Endothelial cell of umbilical vein (primary cell): ENCODE data around the gene DMRTC2. TPM values are rescaled to one million over a fixed set of nuclear protein-coding genes. Genes with fewer than 3 reads are reported as not detected.

Experiments used
- BruUV-seq: library from RNA; stranded (reverse); fragments of 400-500 nt; replicated peaks from 2 replicates; lab custom pipeline; 2021; lab: Mats Ljungman, UMichigan
- CTCF ChIA-PET: fragments of 300-600, 350-600 bp; sonication (Branson Sonifier 250); formaldehyde crosslinking; loops from one replicate; lab custom pipeline; 2021; ENCODE audit warnings: antibody characterized with exemption, inconsistent platforms; lab: Charles Lee
- POLR2A ChIA-PET: fragments of 300-600, 350-600 bp; sonication (Branson Sonifier 250); formaldehyde crosslinking; loops from one replicate; lab custom pipeline; 2021; ENCODE audit warnings: antibody characterized with exemption, inconsistent platforms; lab: Charles Lee
- DNase-seq: peaks from one replicate; pipeline ENCODE4 v3.0.0-alpha.2; 2011; ENCODE audit warnings: low read depth, low spot score
- FAIRE-seq: peaks from 2 replicates; lab custom pipeline; 2011; peaks lifted over from hg19 to GRCh38; lab: Jason Lieb, UNC
- H2AFZ ChIP-seq: 2 replicates; pipeline ENCODE4 v1.6.0; 2012; ENCODE audit warnings: low read depth, low read length, control low read depth, inconsistent platforms
- H3K27ac ChIP-seq: 2 replicates; pipeline ENCODE4 v1.5.1; 2011; ENCODE audit warnings: low read depth, mild to moderate bottlenecking, control low read depth, low read length, moderate library complexity; ENCODE audit not compliant: insufficient read depth
- H3K27me3 ChIP-seq, 2 experiments: 2 replicates each; pipeline versions ENCODE4 v1.6.0 to v1.6.1; 2011; ENCODE audit warnings: low read length in 2 of 2, mixed read lengths in 1 of 2; ENCODE audit not compliant: control insufficient read depth in 2 of 2, insufficient read depth in 2 of 2
- H3K36me3 ChIP-seq, 2 experiments: 2 replicates in 1 of 2; 3 replicates in 1 of 2; pipeline ENCODE4 v1.5.1; 2011; ENCODE audit warnings: low read length in 2 of 2, mild to moderate bottlenecking in 1 of 2, moderate library complexity in 1 of 2; ENCODE audit not compliant: control insufficient read depth in 2 of 2, insufficient read depth in 2 of 2; ENCODE audit errors: extremely low read depth in 1 of 2
- H3K4me1 ChIP-seq: 3 replicates; pipeline ENCODE4 v1.5.1; 2011; ENCODE audit warnings: mild to moderate bottlenecking, low read length; ENCODE audit not compliant: control insufficient read depth, insufficient read depth; ENCODE audit errors: extremely low read depth
- H3K4me2 ChIP-seq: 2 replicates; pipeline ENCODE4 v1.6.1; 2011; ENCODE audit warnings: low read length, control low read depth, mixed read lengths; ENCODE audit not compliant: insufficient read depth
- H3K4me3 ChIP-seq, 3 experiments: fragments of 200-600 bp in 1 of 3; sonication (generic), shearing (Covaris generic) in 1 of 3; replicated peaks in 1 of 3; 2 replicates each; pipeline ENCODE4 v1.5.1; 2011 to 2016; ENCODE audit warnings: control low read depth in 3 of 3, low read length in 3 of 3, mild to moderate bottlenecking in 2 of 3, inconsistent platforms in 1 of 3, low read depth in 1 of 3, moderate library complexity in 1 of 3; ENCODE audit not compliant: insufficient read depth in 1 of 3
- H3K79me2 ChIP-seq: 2 replicates; pipeline ENCODE4 v1.6.0; 2012; ENCODE audit warnings: low read length, inconsistent platforms; ENCODE audit not compliant: control insufficient read depth, insufficient read depth
- H3K9ac ChIP-seq: replicated peaks from 2 replicates; pipeline ENCODE3; 2011; ENCODE audit warnings: low read length, control low read depth; ENCODE audit not compliant: insufficient read depth; ENCODE audit errors: extremely low read depth
- H3K9me1 ChIP-seq: replicated peaks from 3 replicates; pipeline ENCODE4 v1.6.0; 2011; ENCODE audit warnings: mild to moderate bottlenecking, low read length; ENCODE audit not compliant: control insufficient read depth, insufficient read depth; ENCODE audit errors: extremely low read depth
- H3K9me3 ChIP-seq: replicated peaks from 2 replicates; pipeline ENCODE4 v1.5.1; 2012; ENCODE audit warnings: low read length, inconsistent platforms; ENCODE audit not compliant: control insufficient read depth, insufficient read depth
- H4K20me1 ChIP-seq: replicated peaks from 2 replicates; pipeline ENCODE3; 2011; ENCODE audit warnings: mild to moderate bottlenecking, low read length; ENCODE audit not compliant: control insufficient read depth, insufficient read depth; ENCODE audit errors: extremely low read depth
- CTCF ChIP-seq, 2 donors: IDR thresholded peaks; 1 replicate in 1 of 2; 2 replicates in 1 of 2; pipeline ENCODE4 v1.5.1; 2011; ENCODE audit warnings: low read length in 2 of 2, mild to moderate bottlenecking in 2 of 2, moderate library complexity in 2 of 2, control low read depth in 1 of 2, inconsistent platforms in 1 of 2, low read depth in 1 of 2; ENCODE audit not compliant: insufficient read depth in 1 of 2; ENCODE audit errors: extremely low read depth in 1 of 2
- EZH2 ChIP-seq: IDR thresholded peaks from 2 replicates; pipeline ENCODE4 v1.6.1; 2012; ENCODE audit warnings: borderline replicate concordance, low read depth, mild to moderate bottlenecking, moderate library complexity, low read length, inconsistent platforms; ENCODE audit not compliant: severe bottlenecking
- FOS ChIP-seq: IDR thresholded peaks from 2 replicates; pipeline ENCODE4 v1.6.1; 2011; ENCODE audit warnings: mild to moderate bottlenecking, low read length, moderate library complexity, borderline replicate concordance; ENCODE audit not compliant: insufficient read depth
- GATA2 ChIP-seq: IDR thresholded peaks from 2 replicates; pipeline ENCODE4 v1.7.0; 2011; ENCODE audit warnings: low read depth, mild to moderate bottlenecking, moderate library complexity, mixed read lengths, low read length; ENCODE audit not compliant: insufficient read length, insufficient read depth
- JUN ChIP-seq: IDR thresholded peaks from 2 replicates; pipeline ENCODE4 v1.6.1; 2011; ENCODE audit warnings: borderline replicate concordance, low read depth; ENCODE audit not compliant: insufficient read length, insufficient read depth
- MAX ChIP-seq: IDR thresholded peaks from 2 replicates; pipeline ENCODE4 v1.6.1; 2011; ENCODE audit not compliant: insufficient read depth, insufficient read length
- MYC ChIP-seq: IDR thresholded peaks from one replicate; pipeline ENCODE4 v1.6.1; 2011; ENCODE audit warnings: mild to moderate bottlenecking, low read depth, low read length
- POLR2A ChIP-seq: IDR thresholded peaks from 2 replicates; pipeline ENCODE4 v1.6.1; 2012; ENCODE audit warnings: low read depth, mild to moderate bottlenecking, control low read depth, low read length
- POLR2AphosphoS5 ChIP-seq: IDR thresholded peaks from 2 replicates; pipeline ENCODE4 v1.6.1; 2012; ENCODE audit warnings: low read depth, mild to moderate bottlenecking, control low read depth, low read length, moderate library complexity; ENCODE audit not compliant: insufficient read depth
- dilution Hi-C: fragments of 300-500 bp; cut with MboI; formaldehyde crosslinking; loops from one replicate; pipeline ENCODE4 v1.15.0; 2019; ENCODE audit warnings: low sequenced_read_pairs; ENCODE audit not compliant: extremely low pct_ligation_motif_present
- intact Hi-C: fragments of 100-400 bp; cut with micrococcal nuclease; formaldehyde crosslinking; loops from one replicate; pipeline ENCODE4 v1.10.0; 2022
- polyA plus RNA-seq, 4 experiments: library from polyadenylated mRNA; depleted of rRNA in 3 of 4; stranded (reverse) in 3 of 4; unstranded in 1 of 4; fragments of >200 nt; gene quantifications; 2 replicates each; pipeline versions ENCODE4 v1.2.1 to v1.2.3, GENCODE V29; 2011 to 2012; ENCODE audit warnings: missing spikeins in 1 of 4
- total RNA-seq: library from RNA; stranded (reverse); gene quantifications from 2 replicates; pipeline ENCODE4 v1.2.3, GENCODE V29; 2021

Gene DMRTC2
- total and polyA plus RNA-seq, 2 donors (not counting 3 experiments of a cell fraction or from before 2014, with no cell fraction given) = not detected

DNA sequence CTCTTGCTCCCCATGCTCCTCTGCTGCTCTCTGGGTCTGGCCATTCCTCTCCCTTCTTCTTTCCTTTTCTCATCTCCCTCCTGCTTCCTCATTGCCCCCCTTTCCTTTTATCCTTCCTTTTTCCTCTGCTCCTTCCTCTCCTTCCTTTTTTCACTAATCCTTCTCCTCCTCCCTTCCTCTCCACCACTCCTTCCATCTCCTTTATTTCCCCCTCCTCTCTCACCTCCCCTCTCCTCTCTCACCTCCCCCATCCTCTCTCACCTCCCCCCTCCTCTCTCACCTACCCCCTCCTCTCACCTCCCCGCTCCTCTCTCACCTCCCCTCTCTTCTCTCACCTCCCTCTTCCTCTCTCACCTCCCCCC is 51.7 kb downstream of the DMRTC2 start:
- intact Hi-C loops = no loop called here
- no peak overlapping the region for H3K27ac ChIP-seq
- H3K4me1 ChIP-seq = no peaks in the 10 kb centered on the region
- no peaks in the 10 kb centered on the region for H3K79me2 ChIP-seq
- dilution Hi-C loops = no loop called here
- no peaks in the 10 kb centered on the region for H4K20me1 ChIP-seq
- DNase-seq (no peak), FAIRE-seq (no peak)
- no peak overlapping the region for H2AFZ ChIP-seq
- no peaks in the 10 kb centered on the region for H3K27me3 ChIP-seq
- no TSS peak for BruUV-seq
- no peaks in the 10 kb centered on the region for H3K9me1 ChIP-seq
- H3K4me2 ChIP-seq = no peak overlapping the region
- H3K4me3 ChIP-seq = no peak overlapping the region
- TF ChIP-seq MAX (no peak), POLR2A (no peak), JUN (no peak), POLR2AphosphoS5 (no peak), FOS (no peak), GATA2 (no peak), EZH2 (no peak), CTCF (IDR thresholded peaks at IDR 0.05; ENCODE audit: extremely low read depth in 1 of 2, insufficient read depth in 1 of 2, low read depth in 1 of 2, low read length in 2 of 2) (no peak), MYC (no peak)
- CTCF ChIA-PET = interaction anchor here (0.6 kb wide), 1 partner anchor 87 kb away, joined by 5 read pairs; no protein-coding TSS in a partner anchor
- POLR2A ChIA-PET = no interaction called here
- H3K36me3 ChIP-seq = peaks cover 5 to 38% of the 10 kb centered on the region in 2 experiments
- no peak overlapping the region for H3K9ac ChIP-seq
- no peaks in the 10 kb centered on the region for H3K9me3 ChIP-seq
